Right lobe of liver (tissue), 4 donors: ENCODE results near the gene GPRC5B.

ENCODE experiments used
- POLR2A ChIP-seq: fragments of 450-650 bp; IDR thresholded peaks from one replicate; pipeline ENCODE4 v1.6.1; 2017; ENCODE audit warnings: antibody characterized with exemption, mild to moderate bottlenecking
- TF ChIP-seq, protein P1 (sequence below), 4 donors: fragments of 200-600 bp in 3 of 4; fragments of 450-650 bp in 1 of 4; IDR thresholded peaks; one replicate each; pipeline versions ENCODE4 v1.5.1 to v1.8.0; 2016 to 2022; ENCODE audit warnings: antibody characterized with exemption in 4 of 4, mild to moderate bottlenecking in 2 of 4
- donor health status: DM: no; HTN: no; CAD: no.
- donor health status: DM: no; HTN: no; CAD: no.
- donor health status: DM: no; HTN: yes; CAD: no.

DNA sequence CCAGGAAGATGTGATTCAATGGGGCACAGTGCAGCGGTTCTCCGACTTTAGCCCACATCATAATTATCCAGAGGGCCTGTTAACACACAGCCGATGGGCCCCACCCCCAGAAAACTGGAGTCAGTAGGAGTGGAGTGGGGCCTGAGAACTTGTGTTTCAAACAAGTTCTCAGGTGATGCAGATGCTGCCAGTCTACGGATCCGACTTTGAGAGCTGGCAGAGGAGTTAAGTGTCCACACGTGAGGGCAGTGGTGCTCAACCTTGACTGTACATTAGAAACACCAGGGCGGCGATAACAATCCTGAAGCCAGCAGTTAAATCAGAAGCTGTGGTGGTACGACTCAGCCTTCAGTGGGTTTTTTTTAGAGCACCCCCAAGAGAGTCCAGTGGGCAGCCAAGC, 75.0 kb downstream of the GPRC5B start:
- TF ChIP-seq, protein P1, sequence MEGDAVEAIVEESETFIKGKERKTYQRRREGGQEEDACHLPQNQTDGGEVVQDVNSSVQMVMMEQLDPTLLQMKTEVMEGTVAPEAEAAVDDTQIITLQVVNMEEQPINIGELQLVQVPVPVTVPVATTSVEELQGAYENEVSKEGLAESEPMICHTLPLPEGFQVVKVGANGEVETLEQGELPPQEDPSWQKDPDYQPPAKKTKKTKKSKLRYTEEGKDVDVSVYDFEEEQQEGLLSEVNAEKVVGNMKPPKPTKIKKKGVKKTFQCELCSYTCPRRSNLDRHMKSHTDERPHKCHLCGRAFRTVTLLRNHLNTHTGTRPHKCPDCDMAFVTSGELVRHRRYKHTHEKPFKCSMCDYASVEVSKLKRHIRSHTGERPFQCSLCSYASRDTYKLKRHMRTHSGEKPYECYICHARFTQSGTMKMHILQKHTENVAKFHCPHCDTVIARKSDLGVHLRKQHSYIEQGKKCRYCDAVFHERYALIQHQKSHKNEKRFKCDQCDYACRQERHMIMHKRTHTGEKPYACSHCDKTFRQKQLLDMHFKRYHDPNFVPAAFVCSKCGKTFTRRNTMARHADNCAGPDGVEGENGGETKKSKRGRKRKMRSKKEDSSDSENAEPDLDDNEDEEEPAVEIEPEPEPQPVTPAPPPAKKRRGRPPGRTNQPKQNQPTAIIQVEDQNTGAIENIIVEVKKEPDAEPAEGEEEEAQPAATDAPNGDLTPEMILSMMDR (IDR thresholded peaks at IDR 0.05): no peak
- TF ChIP-seq POLR2A: no peak
